GM19099 (cell line): Measurements from ENCODE around the gene TMEM131L.

Experiments used
- POLR2A ChIP-seq: IDR thresholded peaks from 3 replicates; pipeline ENCODE4 v1.6.1; 2011; ENCODE audit warnings: low read depth; ENCODE audit not compliant: insufficient read length; ENCODE audit errors: extremely low read depth

The TMEM131L gene

GRCh38 chr4:153582954-153583702, 117.0 kb downstream of the TMEM131L start:
- no peak for TF ChIP-seq POLR2A

- TF ChIP-seq POLR2A: no peak
Observed at GRCh38 chr4:153585026-153585425, 118.9 kb downstream of the TMEM131L start.

DNA sequence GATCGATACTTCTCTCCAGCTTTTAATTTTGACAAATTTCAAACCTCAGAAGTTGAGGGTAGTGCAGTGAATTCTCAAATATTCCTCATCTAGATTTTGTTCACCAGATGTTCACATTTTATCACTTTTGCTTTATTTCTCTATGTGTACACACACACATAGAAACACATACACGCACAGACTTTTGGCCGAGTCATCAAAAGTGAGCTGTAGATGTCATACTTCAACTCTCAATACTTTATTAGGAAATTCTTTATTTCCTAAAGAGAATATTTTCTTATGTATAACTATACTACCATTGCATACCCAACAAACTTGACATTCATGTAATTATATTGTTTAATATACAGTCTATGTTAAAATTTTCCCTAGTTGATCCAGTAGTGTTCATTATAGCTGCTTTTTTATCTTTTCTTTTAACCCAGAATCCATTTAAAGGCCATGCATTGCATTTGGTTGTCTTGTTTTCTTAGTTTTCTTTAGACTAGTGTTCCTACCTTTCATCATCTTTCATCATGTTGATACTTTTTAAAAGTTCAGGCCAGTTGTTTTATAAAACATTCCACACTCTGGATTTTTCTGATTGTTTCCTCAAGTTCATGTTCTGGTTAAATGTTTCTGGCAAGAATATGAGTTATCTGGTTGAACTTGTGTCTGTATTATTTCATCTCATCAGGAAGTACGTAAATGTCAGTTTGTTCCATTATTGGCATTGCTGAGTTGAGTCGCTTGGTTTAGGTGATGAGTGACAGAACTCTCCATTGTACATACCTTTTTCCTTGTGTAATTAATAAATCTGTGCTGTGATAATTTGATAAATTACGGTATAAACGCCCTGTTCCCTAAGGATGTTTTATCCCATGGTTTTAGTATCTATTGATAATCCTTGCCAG, 123.8 kb downstream of the TMEM131L start:
- TF ChIP-seq POLR2A: no peak

DNA sequence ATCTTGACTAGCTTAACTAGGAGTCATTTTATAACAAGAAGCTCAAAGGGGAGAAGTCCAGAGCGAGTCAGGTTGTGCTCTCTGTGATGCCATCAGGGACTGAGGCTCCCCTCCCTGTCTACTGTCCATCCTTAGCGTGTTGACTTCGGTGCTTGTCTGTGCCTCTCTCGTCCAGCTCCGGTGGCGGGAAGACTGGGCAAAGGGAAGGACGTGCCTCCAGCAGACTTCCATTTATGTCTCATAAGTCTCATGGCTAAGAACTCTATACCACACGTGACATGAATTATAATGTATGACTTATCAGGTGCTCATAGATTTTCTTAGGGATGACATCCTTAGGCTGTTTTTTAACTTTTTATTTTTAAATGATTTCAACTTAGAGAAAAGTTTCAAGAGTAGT, 125.3 kb downstream of the TMEM131L start:
- no peak for TF ChIP-seq POLR2A

- no peak for TF ChIP-seq POLR2A
Observed at GRCh38 chr4:153592064-153592463, 125.9 kb downstream of the TMEM131L start.

DNA sequence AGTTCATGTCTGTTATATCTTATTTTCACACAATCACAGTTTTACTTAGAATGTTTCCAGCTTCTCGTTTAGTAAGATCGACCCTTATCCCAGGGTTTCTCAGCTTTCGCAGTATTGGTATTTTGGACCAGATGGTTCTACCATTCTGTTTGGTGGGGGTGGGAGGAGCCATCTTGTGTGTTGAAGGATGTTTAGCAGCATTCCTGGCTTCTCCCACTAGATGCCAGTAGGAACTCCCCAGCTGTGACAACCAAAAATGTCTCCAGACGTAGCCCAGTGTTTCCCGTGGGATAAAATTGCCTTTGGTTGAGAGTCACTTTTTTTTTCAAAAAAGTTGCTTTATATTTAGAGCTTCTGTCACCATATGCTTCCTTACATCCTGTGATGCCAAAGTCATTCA, 127.0 kb downstream of the TMEM131L start:
- no peak for TF ChIP-seq POLR2A

GRCh38 chr4:153594210-153594609, 128.1 kb downstream of the TMEM131L start:
- TF ChIP-seq POLR2A: no peak

GRCh38 chr4:153595894-153596601, 129.9 kb downstream of the TMEM131L start:
- no peak for TF ChIP-seq POLR2A

GRCh38 chr4:153602758-153603157, 136.6 kb downstream of the TMEM131L start:
- no peak for TF ChIP-seq POLR2A

DNA sequence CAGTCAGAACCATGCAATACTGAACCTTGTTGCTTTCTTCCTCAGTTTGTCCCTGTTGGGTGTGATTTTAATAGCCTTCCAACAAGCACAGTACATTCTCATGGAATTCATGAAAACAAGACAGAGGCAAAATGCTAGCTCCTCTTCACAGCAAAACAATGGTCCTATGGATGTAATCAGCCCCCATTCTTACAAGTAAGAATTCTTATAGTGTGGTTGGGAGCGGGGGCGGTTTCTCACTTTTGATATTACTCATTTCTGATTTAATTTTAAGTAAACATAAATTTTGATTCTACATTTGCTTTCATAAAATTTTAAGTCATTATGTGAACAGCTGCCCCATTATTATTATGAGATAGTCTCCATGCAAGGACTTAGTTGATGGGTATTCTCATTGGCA, 137.1 kb downstream of the TMEM131L start:
- TF ChIP-seq POLR2A: no peak

GRCh38 chr4:153603835-153604234, 137.7 kb downstream of the TMEM131L start:
- TF ChIP-seq POLR2A: no peak

- no peak for TF ChIP-seq POLR2A
Observed at GRCh38 chr4:153610623-153611376, 144.6 kb downstream of the TMEM131L start.

GRCh38 chr4:153611679-153612078, 145.5 kb downstream of the TMEM131L start:
- no peak for TF ChIP-seq POLR2A

- no peak for TF ChIP-seq POLR2A
Observed at GRCh38 chr4:153612878-153613277, 146.7 kb downstream of the TMEM131L start.
